Brain microvascular endothelial cell (primary cell): ENCODE measurements around the gene ANKRD24.

ENCODE experiments used
- DNase-seq: peaks from one replicate; pipeline ENCODE4 v3.0.0-alpha.2; 2020
- H3K27ac ChIP-seq: fragments of 250-450 bp; sonication (Bioruptor Pico); 2 replicates; pipeline ENCODE4 v1.5.1; 2020; ENCODE audit warnings: mild to moderate bottlenecking, moderate library complexity
- H3K27me3 ChIP-seq: fragments of 250-450 bp; sonication (Bioruptor Pico); replicated peaks from 2 replicates; pipeline ENCODE4 v1.5.1; 2020; ENCODE audit warnings: mild to moderate bottlenecking
- H3K36me3 ChIP-seq: fragments of 250-450 bp; sonication (Bioruptor Pico); replicated peaks from 2 replicates; pipeline ENCODE4 v1.5.1; 2020; ENCODE audit warnings: mild to moderate bottlenecking
- H3K4me3 ChIP-seq: 2 replicates; pipeline ENCODE4 v1.5.1; 2011; ENCODE audit warnings: low read depth, mild to moderate bottlenecking, control low read depth, low read length, moderate library complexity
- CTCF ChIP-seq: IDR thresholded peaks from 2 replicates; pipeline ENCODE4 v1.5.1; 2011; ENCODE audit warnings: low read depth, mild to moderate bottlenecking, moderate library complexity, low read length, control low read depth, inconsistent platforms; ENCODE audit errors: missing control alignments
- in situ Hi-C: cut with HindIII; loops from 2 replicates; pipeline ENCODE4 v1.10.0; 2017; ENCODE audit warnings: low sequenced_read_pairs, low pct_ligation_motif_present

Gene ANKRD24

GRCh38 chr19:4208385-4209094, 26.1 kb downstream of the ANKRD24 start:
- peak; percentile 79 for TF ChIP-seq CTCF
- H3K36me3 ChIP-seq = no peaks in the 10 kb centered on the region
- no peak overlapping the region for H3K27ac ChIP-seq
- peak; percentile 45 for DNase-seq
- in situ Hi-C loops = no loop called here
- H3K27me3 ChIP-seq = no peaks in the 10 kb centered on the region
- no peak overlapping the region for H3K4me3 ChIP-seq

GRCh38 chr19:4210166-4210731, 27.8 kb downstream of the ANKRD24 start:
- DNase-seq = no peak
- Histone ChIP-seq H3K4me3 (no peak overlapping the region), H3K27ac (no peak overlapping the region), H3K27me3 (no peaks in the 10 kb centered on the region), H3K36me3 (no peaks in the 10 kb centered on the region)
- TF ChIP-seq CTCF = no peak
- in situ Hi-C loops = no loop called here

- in situ Hi-C loops = no loop called here
- TF ChIP-seq CTCF = no peak
- no peaks in the 10 kb centered on the region for H3K27me3 ChIP-seq
- no peak overlapping the region for H3K4me3 ChIP-seq
- no peaks in the 10 kb centered on the region for H3K36me3 ChIP-seq
- DNase-seq = no peak
- H3K27ac ChIP-seq = no peak overlapping the region
Observed at GRCh38 chr19:4213116-4213515, 30.6 kb downstream of the ANKRD24 start.

- no peak for TF ChIP-seq CTCF
- no peaks in the 10 kb centered on the region for H3K36me3 ChIP-seq
- in situ Hi-C loops = no loop called here
Observed at GRCh38 chr19:4215807-4216206, 33.3 kb downstream of the ANKRD24 start.

GRCh38 chr19:4216846-4217245, 34.4 kb downstream of the ANKRD24 start:
- no peak for TF ChIP-seq CTCF
- Histone ChIP-seq H3K27me3 (no peaks in the 10 kb centered on the region), H3K27ac (no peak overlapping the region), H3K36me3 (no peaks in the 10 kb centered on the region), H3K4me3 (no peak overlapping the region)
- DNase-seq = no peak
- in situ Hi-C loops = no loop called here

More at GRCh38 chr19:4215807-4216206, 33.3 kb downstream of the ANKRD24 start:
- Histone ChIP-seq H3K27ac (no peak overlapping the region), H3K27me3 (no peaks in the 10 kb centered on the region), H3K4me3 (no peak overlapping the region)
- no peak for DNase-seq
